Activated naive CD8-positive, alpha-beta T cell treated with anti-CD3 and anti-CD28 coated beads for 36 hours (primary cell): Measurements from ENCODE around the gene TGFBR3L. TPM values are rescaled to one million over a fixed set of nuclear protein-coding genes. Genes with fewer than 3 reads are reported as not detected.
A peak's percentile ranks its signal among the peaks of the same experiment; 100 is the strongest.
"Not testable (repeated sequence)": the region's sequence is repeated elsewhere in the genome, so short reads cannot be mapped to it uniquely, and the experiment has no call there.

ENCODE experiments used
- DNase-seq: peaks from one replicate; pipeline ENCODE4 v3.0.0; 2021
- H3K27ac Mint-ChIP-seq: one replicate; pipeline ENCODE4 v1.8.0; 2022; ENCODE audit warnings: mild to moderate bottlenecking, moderate library complexity, mixed read lengths
- H3K27me3 Mint-ChIP-seq: one replicate; pipeline ENCODE4 v1.8.0; 2022; ENCODE audit warnings: mild to moderate bottlenecking, mixed read lengths
- H3K36me3 Mint-ChIP-seq: one replicate; pipeline ENCODE4 v1.8.0; 2021; ENCODE audit warnings: mild to moderate bottlenecking, mixed read lengths
- H3K4me1 Mint-ChIP-seq: one replicate; pipeline ENCODE4 v1.8.0; 2021; ENCODE audit warnings: mixed read lengths
- H3K4me3 Mint-ChIP-seq: one replicate; pipeline ENCODE4 v1.8.0; 2022; ENCODE audit warnings: mild to moderate bottlenecking, moderate library complexity, mixed read lengths
- H3K9me3 Mint-ChIP-seq: one replicate; pipeline ENCODE4 v1.8.0; 2022; ENCODE audit warnings: mixed read lengths
- total RNA-seq, 2 experiments: library from RNA; stranded (reverse); gene quantifications; one replicate each; pipeline ENCODE4 v1.2.3, GENCODE V29; 2021

Gene TGFBR3L
- total RNA-seq, 2 experiments from 2014 or later: 2.1 to 3.2 TPM

- Mint-ChIP-seq H3K4me1 (peaks cover 19% of the 10 kb centered on the region), H3K36me3 (peaks cover 11% of the 10 kb centered on the region), H3K4me3 (peak overlapping the region; percentile 57), H3K27me3 (peaks cover 51% of the 10 kb centered on the region), H3K9me3 (no peaks in the 10 kb centered on the region), H3K27ac (no peak overlapping the region)
- peak; percentile 76 for DNase-seq
These were observed 1.7 kb downstream of the TGFBR3L start for GRCh38 chr19:7916103-7916954.

GRCh38 chr19:7916955-7917266, 2.3 kb downstream of the TGFBR3L start:
- DNase-seq: no peak
- peaks cover 9% of the 10 kb centered on the region for H3K36me3 Mint-ChIP-seq
- H3K9me3 Mint-ChIP-seq: no peaks in the 10 kb centered on the region
- H3K4me1 Mint-ChIP-seq: peaks cover 21% of the 10 kb centered on the region
- H3K27ac Mint-ChIP-seq: peak overlapping the region; percentile 38
- peak overlapping the region; percentile 73 for H3K4me3 Mint-ChIP-seq
- H3K27me3 Mint-ChIP-seq: peaks cover 51% of the 10 kb centered on the region

DNA sequence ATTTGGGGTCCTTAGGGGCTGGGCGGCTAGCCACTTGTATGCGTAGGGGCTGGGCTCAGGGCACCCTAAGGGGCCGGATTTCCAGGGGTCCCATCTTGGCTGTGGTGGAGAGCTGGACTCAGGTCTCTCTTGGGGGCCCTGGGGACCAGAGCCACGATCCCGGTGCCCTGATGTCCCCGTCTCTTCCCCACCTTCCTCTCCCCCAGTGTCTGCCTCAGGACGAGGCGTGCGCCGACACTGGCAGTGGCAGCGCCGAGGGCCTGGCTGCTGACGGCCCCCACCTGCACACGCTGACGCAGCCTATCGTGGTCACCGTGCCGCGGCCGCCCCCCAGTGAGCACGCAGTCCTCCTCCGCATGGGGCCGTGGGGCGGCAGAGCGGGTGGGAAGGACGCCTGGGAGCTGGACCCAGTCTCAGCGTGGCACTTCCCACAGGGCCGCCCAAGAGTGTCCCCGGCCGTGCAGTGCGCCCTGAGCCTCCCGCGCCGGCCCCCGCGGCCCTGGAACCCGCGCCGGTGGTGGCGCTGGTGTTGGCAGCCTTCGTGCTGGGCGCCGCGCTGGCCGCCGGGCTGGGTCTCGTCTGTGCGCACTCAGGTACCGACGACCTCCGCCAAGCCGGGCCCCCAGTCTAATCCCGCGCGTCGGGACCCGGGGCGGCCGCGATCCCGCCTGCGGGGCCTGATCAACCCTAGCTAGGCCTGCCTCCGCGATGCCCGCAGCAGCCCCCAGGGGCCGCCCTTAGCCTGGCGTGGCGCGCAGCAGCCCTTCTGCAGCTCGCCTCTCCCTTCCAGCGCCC, 2.8 kb downstream of the TGFBR3L start:
- no peaks in the 10 kb centered on the region for H3K9me3 Mint-ChIP-seq
- H3K27ac Mint-ChIP-seq: no peak overlapping the region
- H3K4me1 Mint-ChIP-seq: peaks cover 26% of the 10 kb centered on the region
- H3K27me3 Mint-ChIP-seq: peaks cover 51% of the 10 kb centered on the region
- H3K36me3 Mint-ChIP-seq: peaks cover 9% of the 10 kb centered on the region
- peak; percentile 69 for DNase-seq
- peak overlapping the region; percentile 73 for H3K4me3 Mint-ChIP-seq

DNA sequence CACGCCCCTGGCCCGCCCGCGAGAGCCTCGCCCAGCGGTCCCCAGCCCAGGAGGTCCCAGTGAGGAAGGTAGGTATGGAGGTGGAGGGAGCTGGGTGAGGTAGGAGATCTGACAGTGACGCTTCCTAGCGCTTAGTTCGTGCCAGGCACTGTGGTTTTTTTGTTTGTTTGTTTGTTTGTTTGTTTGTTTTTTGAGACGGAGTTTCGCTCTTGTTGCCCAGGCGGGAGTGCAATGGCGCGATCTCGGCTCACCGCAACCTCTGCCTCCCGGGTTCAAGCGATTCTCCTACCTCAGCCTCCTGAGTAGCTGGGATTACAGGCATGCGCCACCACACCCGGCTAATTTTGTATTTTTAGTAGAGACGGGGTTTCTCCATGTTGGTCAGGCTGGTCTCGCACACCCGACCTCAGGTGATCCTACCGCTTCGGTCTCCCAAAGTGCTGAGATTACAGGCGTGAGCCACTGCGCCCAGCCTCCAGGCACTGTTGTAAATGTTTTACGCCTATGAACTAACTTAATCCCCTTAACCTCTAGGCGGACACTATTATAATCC, 3.5 kb downstream of the TGFBR3L start:
- DNase-seq, H3K36me3 Mint-ChIP-seq, H3K27ac Mint-ChIP-seq, H3K9me3 Mint-ChIP-seq: not testable (repeated sequence)
- peak overlapping the region; percentile 55 for H3K4me3 Mint-ChIP-seq
- peaks cover 51% of the 10 kb centered on the region for H3K27me3 Mint-ChIP-seq
- H3K4me1 Mint-ChIP-seq: peaks cover 26% of the 10 kb centered on the region

GRCh38 chr19:7918615-7919421, 4.2 kb downstream of the TGFBR3L start:
- Mint-ChIP-seq H3K27ac (no peak overlapping the region), H3K9me3 (no peaks in the 10 kb centered on the region), H3K36me3 (peaks cover 3% of the 10 kb centered on the region), H3K4me1 (peaks cover 26% of the 10 kb centered on the region), H3K4me3 (peak overlapping the region; percentile 76), H3K27me3 (peaks cover 51% of the 10 kb centered on the region)
- no peak for DNase-seq

GRCh38 chr19:7919610-7920518, 5.2 kb downstream of the TGFBR3L start, which contains the start of gene SNAPC2:
Gene SNAPC2 (plus strand): TSS chr19:7920338. CDS start chr19:7920367, 29 bp downstream.
- Mint-ChIP-seq H3K27ac (peak within 1 kb of the TSS; percentile 82), H3K36me3 (peaks cover 3% of the 10 kb centered on the region), H3K4me3 (peak within 1 kb of the TSS; percentile 76), H3K9me3 (no peaks in the 10 kb centered on the region), H3K4me1 (peaks cover 26% of the 10 kb centered on the region), H3K27me3 (peaks cover 44% of the 10 kb centered on the region)
- peak; percentile 97 for DNase-seq

DNA sequence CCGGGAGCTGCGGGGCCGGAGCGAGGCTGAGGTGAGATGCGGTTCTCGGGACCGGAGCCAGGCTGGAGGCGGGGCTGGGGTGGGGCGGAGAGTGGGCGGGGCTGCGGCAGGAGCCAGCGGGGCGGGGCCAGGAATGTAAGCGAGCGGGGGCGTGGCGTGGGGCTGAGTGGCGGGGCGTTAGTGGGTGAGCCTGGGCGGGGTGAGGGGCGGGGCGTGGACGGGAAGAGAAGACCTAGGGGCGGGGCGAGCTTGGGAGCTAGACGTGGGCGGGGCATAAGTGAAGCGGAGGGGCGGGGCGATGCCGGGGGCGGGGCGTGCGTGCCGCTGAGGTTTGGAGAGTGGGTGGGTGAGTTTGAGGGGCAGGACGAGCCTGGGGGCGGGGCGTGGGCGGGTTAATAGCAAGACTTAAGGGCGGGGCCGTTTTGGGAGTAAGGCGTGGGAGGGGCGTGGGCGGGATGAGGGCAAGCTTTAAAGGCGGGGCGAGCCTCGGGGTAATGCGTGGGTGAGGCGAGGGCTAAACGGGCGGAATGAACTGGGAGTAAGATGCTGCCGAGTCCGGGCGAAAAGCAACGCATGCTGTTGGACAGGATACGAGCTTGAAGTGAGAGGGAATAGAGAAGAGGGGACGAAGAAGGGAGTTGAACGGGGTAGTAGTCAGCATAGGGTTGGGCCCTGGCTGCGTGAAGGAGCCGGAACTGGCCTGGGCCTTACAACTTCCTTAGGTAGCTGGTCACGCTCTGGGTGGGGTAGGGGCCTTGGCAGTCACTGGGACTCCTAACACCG, 6.1 kb downstream of the TGFBR3L start:
- H3K9me3 Mint-ChIP-seq: no peaks in the 10 kb centered on the region
- peak; percentile 94 for DNase-seq
- peak overlapping the region; percentile 82 for H3K27ac Mint-ChIP-seq
- H3K4me1 Mint-ChIP-seq: peaks cover 23% of the 10 kb centered on the region
- peaks cover 3% of the 10 kb centered on the region for H3K36me3 Mint-ChIP-seq
- peaks cover 35% of the 10 kb centered on the region for H3K27me3 Mint-ChIP-seq
- H3K4me3 Mint-ChIP-seq: peak overlapping the region; percentile 76

GRCh38 chr19:7921302-7921966, 6.8 kb downstream of the TGFBR3L start:
- peak overlapping the region; percentile 82 for H3K27ac Mint-ChIP-seq
- DNase-seq: no peak
- peaks cover 6% of the 10 kb centered on the region for H3K36me3 Mint-ChIP-seq
- H3K4me3 Mint-ChIP-seq: peak overlapping the region; percentile 76
- peaks cover 26% of the 10 kb centered on the region for H3K4me1 Mint-ChIP-seq
- no peaks in the 10 kb centered on the region for H3K9me3 Mint-ChIP-seq
- H3K27me3 Mint-ChIP-seq: peaks cover 32% of the 10 kb centered on the region

GRCh38 chr19:7921967-7922835, 7.6 kb downstream of the TGFBR3L start:
- DNase-seq: no peak
- peaks cover 25% of the 10 kb centered on the region for H3K4me1 Mint-ChIP-seq
- H3K27ac Mint-ChIP-seq: no peak overlapping the region
- no peaks in the 10 kb centered on the region for H3K9me3 Mint-ChIP-seq
- peak overlapping the region; percentile 34 for H3K4me3 Mint-ChIP-seq
- H3K36me3 Mint-ChIP-seq: peaks cover 7% of the 10 kb centered on the region
- peaks cover 27% of the 10 kb centered on the region for H3K27me3 Mint-ChIP-seq

DNA sequence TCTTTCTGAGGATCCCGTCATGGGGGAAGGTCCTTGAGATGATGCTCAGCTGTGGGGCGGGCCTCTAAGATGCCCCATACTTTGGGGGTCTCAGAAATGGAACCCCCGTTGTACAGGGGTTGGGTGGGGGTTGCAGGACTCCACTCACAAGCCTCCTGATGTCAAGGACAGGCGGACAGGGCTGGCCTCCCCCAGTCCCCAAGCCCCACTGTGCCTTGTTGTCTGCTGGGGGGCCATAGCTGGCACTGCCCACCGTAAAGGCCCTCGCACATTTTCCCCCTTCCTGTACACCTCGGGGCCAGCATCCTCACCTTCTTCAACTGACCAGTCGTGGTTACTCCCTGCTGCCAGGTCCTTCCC, 8.2 kb downstream of the TGFBR3L start:
- Mint-ChIP-seq H3K4me1 (peaks cover 25% of the 10 kb centered on the region), H3K36me3 (peaks cover 7% of the 10 kb centered on the region), H3K27me3 (peaks cover 24% of the 10 kb centered on the region), H3K4me3 (no peak overlapping the region), H3K27ac (no peak overlapping the region), H3K9me3 (no peaks in the 10 kb centered on the region)
- DNase-seq: no peak

- Mint-ChIP-seq H3K9me3 (no peaks in the 10 kb centered on the region), H3K4me1 (peaks cover 23% of the 10 kb centered on the region), H3K27me3 (peaks cover 16% of the 10 kb centered on the region), H3K36me3 (peaks cover 7% of the 10 kb centered on the region), H3K27ac (no peak overlapping the region), H3K4me3 (no peak overlapping the region)
- no peak for DNase-seq
These were observed 8.9 kb downstream of the TGFBR3L start for GRCh38 chr19:7923295-7924191.
